Head of caudate nucleus (tissue), 42 donors: ENCODE data around the gene RBKS.
"Not testable (repeated sequence)": the region's sequence is repeated elsewhere in the genome, so short reads cannot be mapped to it uniquely, and the experiment has no call there.

ENCODE experiments used
- DNase-seq, 42 donors: peaks; one replicate each; pipeline versions ENCODE4 v3.0.0 to v3.0.0-alpha.2; 2020 to 2021; ENCODE audit warnings: mixed read lengths in 7 of 42
- intact Hi-C: fragments of 100-400 bp; cut with DNase I; formaldehyde crosslinking; loops from one replicate; pipeline ENCODE4 v1.15.0; 2022

The RBKS gene

GRCh38 chr2:27751377-27751776 is 138.8 kb downstream of the RBKS start:
- intact Hi-C loops = no loop called here

GRCh38 chr2:27748803-27749554 is 141.2 kb downstream of the RBKS start:
- intact Hi-C loops = not testable (repeated sequence)

More at GRCh38 chr2:27751377-27751776, 138.8 kb downstream of the RBKS start:
- DNase-seq = no peak

GRCh38 chr2:27747827-27748352 is 142.3 kb downstream of the RBKS start:
- intact Hi-C loops = no loop called here
- no peak for DNase-seq

More at GRCh38 chr2:27748803-27749554, 141.2 kb downstream of the RBKS start:
- not testable (repeated sequence) for DNase-seq

- DNase-seq = no peak
- intact Hi-C loops = no loop called here
These were observed 143.9 kb downstream of the RBKS start for GRCh38 chr2:27746325-27746724.

GRCh38 chr2:27745494-27745893 is 144.7 kb downstream of the RBKS start:
- DNase-seq, intact Hi-C loops: not testable (repeated sequence)

- intact Hi-C loops = no loop called here
- DNase-seq = no peak
These were observed 147.6 kb downstream of the RBKS start for GRCh38 chr2:27742571-27742970.

- intact Hi-C loops = no loop called here
- DNase-seq = no peak
These were observed 148.5 kb downstream of the RBKS start for GRCh38 chr2:27741673-27742072.

GRCh38 chr2:27739058-27739373 is 151.2 kb downstream of the RBKS start:
- DNase-seq = no peak
- intact Hi-C loops = no loop called here

- DNase-seq = no peak
- intact Hi-C loops = no loop called here
These were observed 151.7 kb downstream of the RBKS start for GRCh38 chr2:27738349-27739057.

GRCh38 chr2:27737676-27738348 is 152.4 kb downstream of the RBKS start:
- peak in 4 of 42 donors; percentile 14 to 53 (median 28) for DNase-seq
- intact Hi-C loops = no loop called here

- intact Hi-C loops = no loop called here
- no peak for DNase-seq
These were observed 153.3 kb downstream of the RBKS start for GRCh38 chr2:27736890-27737204.

GRCh38 chr2:27736031-27736889 is 153.9 kb downstream of the RBKS start:
- no peak for DNase-seq
- intact Hi-C loops = no loop called here

GRCh38 chr2:27735263-27735904 is 154.8 kb downstream of the RBKS start:
- intact Hi-C loops = no loop called here

GRCh38 chr2:27734305-27734704 is 155.9 kb downstream of the RBKS start:
- DNase-seq = no peak
- intact Hi-C loops = no loop called here

More at GRCh38 chr2:27735263-27735904, 154.8 kb downstream of the RBKS start:
- DNase-seq = peak; percentile 16 to 88 (median 66)
